HG03139 (cell line): ENCODE data around the gene SHF.
"Not testable (repeated sequence)": the region's sequence is repeated elsewhere in the genome, so short reads cannot be mapped to it uniquely, and the experiment has no call there.

Experiments
- ATAC-seq: cut with Tn5 transposase; IDR thresholded peaks from one replicate; pipeline ENCODE4 v1.9.1; 2021; ENCODE audit not compliant: unreplicated experiment

SHF gene

DNA sequence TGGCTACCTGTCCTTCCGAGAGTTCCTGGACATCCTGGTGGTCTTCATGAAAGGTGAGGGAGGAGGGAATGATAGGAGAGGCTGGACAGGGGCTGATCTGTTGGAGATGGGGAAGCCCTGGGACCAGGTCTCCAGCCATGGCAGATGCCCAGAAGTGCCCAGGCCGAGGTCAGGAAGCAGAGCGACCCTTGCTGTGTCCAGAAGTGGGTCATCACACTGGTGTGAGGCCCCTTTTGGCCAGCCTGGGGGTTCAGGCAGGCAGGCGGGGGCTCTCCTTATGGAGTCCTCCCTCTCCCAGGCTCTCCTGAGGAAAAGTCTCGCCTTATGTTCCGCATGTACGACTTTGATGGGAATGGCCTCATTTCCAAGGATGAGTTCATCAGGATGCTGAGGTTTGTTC lies 40.2 kb downstream of the SHF start:
- ATAC-seq, result no peak

DNA sequence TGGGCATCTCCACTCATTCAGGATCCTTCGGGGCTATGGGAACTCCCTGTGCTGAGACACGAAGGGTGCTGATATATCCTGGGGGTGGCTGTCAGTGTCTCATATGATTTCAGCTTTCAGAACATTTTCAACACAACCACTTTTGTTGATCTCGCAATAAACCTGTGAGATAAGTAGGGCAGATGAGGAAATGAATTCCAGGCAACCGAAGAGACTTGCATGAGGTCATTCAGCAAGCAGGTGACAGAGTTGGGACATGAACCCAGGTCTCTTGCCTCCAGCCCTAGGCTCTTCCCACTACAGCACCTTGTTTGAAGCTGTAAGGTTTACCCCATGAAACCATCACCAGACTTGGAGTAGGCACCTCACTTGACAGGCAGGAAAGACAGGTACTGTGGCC lies 41.4 kb downstream of the SHF start:
- no peak for ATAC-seq

DNA sequence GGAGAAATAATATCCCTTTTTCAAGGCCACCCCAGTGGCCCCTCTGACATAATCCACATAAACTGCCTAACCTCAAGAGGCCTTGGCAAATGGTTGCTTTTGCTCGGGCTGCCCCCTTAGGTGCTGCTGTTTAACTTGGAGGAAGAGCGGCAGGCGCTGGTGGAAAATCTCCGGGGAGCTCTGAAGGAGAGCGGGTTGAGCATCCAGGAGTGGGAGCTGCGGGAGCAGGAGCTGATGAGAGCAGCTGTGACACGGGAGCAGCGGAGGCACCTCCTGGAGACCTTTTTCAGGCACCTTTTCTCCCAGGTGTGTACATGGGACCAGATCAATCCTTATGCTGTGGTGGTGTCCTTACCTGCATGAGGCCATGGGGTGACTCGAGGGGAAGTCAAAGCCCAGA lies 43.0 kb downstream of the SHF start:
- ATAC-seq, result no peak

DNA sequence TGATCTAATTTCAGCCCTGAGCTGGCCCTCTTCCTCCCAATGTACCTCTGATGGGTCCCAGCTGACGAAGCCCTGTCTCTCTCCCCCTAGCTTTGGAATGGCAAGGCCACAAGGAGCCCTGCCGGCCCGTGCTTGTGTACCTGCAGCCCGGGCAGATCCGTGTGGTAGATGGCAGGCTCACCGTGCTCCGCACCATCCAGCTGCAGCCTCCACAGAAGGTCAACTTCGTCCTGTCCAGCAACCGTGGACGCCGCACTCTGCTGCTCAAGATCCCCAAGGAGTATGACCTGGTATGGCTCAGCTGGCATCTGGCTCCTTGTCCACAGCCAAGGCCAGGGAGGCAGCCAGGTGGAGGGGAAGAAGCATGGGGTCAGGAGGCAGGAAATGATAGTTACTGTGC lies 43.8 kb downstream of the SHF start:
- no peak for ATAC-seq

DNA sequence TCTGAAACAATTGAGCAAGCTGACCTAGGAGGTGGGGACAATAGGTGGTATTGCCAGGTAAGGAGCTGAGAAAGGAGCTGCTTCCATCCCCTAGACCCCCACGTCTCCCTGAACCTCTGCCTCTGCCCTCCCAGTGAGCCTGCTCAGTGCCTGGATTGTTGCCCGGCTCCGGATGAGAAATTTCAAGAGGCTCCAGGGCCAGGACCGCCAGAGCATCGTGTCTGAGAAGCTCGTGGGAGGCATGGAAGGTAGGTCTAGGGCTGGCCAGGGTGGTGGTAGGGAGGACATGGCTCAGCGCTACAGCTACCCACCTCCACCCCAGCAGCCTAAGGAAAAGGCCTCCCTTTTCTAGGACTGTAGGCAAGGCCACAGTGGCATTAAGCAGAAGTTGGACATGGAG lies 44.7 kb downstream of the SHF start:
- no peak for ATAC-seq

DNA sequence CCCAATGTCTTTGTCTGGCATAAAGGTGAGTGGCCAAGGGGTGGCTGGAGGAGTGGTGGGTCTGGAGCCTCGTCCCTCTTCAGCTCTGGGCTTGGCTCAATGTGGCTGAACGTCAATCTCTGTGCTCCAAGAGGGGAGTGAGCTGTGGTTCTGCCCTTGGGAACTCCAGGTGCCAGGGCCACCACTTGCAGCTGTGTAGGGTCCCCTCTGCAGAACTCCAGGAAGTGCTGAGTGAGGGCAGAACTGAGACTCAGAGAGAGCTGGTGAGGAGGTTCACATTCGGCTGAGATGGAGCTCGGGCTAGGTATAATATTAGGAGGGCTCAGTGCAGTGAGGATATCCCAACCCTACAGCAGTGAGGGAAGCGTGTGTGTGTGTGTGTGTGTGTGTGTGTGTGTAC lies 46.4 kb downstream of the SHF start:
- no peak for ATAC-seq

DNA sequence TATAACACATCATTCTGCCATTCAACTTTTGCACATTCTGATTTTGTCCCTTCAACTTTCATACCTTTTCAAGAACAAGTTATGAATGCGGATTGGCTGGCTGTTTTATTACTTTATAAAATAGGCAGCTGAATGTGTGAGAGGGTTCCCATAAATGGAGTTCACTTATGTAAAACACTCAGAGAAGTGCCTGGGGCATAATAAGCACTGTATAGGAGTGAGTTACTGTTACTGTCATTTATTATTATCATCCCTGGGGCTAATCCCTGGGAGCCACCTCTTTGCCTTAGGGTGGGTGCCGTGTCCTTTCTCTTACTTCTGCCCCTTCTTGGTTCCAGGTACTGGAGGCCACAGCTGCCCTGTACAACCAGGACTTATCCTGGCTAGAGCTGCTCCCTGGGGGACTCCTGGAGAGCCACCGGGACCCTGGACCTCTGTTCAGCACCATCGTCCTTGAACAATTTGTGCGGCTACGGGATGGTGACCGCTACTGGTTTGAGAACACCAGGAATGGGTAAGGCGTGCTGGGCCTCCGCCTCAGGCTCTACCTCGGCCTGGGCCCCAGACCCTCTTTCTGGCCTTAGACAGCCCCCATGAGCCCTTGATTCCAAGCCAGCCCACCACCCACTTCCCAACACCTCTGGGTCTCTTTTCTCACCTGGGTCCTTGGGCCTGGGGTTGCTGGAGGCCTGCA lies 47.1 kb downstream of the SHF start:
- ATAC-seq, result no peak

DNA sequence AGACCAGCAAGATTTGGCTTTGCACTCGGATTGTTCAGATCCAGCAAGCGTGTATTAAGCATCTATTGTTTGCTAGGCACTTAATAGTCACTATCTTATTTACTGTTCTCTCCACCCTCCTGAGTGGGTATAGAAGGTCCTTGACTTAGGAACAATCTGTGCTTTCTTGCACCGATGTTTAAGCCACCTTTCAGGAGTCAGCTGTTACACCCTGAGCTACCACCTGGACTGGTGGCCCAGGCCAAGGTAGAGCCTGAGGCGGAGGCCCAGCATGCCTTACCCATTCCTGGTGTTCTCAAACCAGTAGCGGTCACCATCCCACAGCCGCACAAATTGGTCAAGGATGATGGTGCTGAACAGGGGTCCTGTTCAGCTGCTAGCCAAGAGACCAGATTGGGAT lies 48.0 kb downstream of the SHF start:
- no peak for ATAC-seq

DNA sequence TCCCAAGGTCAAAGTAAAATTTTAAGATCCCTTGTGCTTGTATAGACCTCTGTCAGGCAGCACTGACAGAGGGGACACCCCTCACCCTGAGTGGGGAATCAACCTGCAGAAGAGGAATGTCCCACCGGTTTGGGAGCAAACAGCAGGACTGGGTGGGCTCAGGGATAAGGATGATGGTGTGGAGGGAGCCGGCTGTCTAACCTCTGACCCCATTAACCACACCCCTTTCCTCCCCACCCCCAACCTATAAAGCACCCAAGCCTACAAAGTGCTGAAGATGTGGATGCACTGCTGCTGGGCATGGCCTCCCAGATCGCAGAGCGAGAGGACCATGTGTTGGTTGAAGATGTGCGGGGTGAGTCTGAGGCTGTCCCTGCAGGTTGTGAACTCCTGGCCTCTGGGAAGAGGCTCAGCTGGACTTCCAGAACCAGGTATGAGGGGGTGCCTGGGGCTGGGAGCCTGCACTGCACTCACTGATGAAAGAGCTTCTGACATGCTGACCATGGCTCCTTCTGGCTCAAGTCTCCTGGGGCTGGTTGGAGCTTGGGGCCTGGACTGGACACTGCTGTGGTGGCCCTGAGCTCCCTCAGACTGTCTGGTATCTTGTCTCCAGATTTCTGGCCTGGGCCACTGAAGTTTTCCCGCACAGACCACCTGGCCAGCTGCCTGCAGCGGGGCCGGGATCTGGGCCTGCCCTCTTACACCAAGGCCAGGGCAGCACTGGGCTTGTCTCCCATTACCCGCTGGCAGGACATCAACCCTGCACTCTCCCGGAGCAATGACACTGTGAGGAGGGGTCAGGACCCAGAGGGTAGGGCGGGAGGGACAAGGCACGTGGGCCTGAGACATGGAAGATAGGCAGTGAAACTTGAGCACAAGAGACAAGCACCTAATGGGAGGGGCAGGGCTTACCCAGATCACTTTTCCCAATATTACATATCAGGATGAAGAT lies 48.7 kb downstream of the SHF start:
- no peak for ATAC-seq

DNA sequence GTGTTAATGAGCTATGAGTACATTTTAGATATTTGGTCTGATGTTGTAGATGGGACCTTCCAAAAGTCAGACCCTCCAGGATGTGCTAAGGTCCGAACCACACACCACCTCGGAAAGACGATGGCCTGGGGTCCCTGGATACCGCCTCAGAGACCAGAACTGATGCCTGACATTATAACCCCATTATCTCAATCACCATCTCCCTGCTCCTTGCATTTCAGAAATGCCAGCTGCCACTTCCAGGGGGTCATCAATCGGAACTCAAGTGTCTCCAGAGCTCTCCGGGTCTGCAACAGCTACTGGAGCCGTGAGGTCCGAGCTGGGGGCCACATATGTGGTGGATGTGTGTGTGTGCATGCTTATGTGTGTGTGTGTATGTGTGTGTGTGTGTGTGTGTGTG lies 50.1 kb downstream of the SHF start:
- ATAC-seq, result no peak

DNA sequence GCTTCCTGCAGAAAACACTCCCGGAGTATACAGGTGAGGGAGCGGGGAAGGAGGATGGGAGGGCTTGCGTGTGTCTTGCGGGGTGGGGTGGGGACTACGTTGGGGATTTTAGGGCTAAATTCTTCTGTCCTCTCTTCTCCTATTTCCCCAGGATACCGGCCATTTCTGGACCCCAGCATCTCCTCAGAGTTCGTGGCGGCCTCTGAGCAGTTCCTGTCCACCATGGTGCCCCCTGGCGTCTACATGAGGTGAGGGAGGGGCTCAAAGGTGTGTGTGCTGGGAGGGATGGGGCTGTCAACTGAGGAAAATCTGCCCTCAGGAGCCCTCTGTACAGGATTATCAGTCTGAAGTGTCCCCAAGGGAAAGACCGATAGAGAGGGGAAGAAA lies 51.4 kb downstream of the SHF start:
- ATAC-seq, result no peak

DNA sequence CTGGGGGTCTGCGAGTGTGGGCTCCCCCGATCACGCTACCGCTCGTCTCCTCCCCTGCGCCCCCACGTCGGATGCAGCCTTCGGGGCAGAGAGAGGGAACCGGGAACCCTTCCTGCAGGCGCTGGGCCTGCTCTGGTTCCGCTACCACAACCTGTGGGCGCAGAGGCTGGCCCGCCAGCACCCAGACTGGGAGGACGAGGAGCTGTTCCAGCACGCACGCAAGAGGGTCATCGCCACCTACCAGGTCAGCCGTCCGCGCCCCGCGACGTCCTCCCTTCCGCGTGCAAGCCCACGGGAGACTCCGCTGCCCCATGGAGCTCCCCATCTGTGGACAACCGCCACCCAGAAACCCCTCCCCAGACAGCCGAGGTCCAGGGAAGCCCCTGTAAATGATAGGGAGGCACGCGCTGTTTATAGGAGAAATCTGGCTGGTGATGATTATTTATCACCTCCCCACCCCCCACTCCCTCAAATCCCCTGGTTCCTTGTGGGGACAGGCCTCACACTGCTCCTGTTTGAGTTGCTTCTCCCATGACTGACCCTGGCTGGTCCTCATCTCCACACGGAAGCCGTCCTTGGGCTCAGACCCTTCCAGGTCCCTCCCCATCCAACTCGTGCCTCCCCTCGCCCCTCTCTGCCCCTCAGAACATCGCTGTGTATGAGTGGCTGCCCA lies 51.9 kb downstream of the SHF start:
- not testable (repeated sequence) for ATAC-seq

DNA sequence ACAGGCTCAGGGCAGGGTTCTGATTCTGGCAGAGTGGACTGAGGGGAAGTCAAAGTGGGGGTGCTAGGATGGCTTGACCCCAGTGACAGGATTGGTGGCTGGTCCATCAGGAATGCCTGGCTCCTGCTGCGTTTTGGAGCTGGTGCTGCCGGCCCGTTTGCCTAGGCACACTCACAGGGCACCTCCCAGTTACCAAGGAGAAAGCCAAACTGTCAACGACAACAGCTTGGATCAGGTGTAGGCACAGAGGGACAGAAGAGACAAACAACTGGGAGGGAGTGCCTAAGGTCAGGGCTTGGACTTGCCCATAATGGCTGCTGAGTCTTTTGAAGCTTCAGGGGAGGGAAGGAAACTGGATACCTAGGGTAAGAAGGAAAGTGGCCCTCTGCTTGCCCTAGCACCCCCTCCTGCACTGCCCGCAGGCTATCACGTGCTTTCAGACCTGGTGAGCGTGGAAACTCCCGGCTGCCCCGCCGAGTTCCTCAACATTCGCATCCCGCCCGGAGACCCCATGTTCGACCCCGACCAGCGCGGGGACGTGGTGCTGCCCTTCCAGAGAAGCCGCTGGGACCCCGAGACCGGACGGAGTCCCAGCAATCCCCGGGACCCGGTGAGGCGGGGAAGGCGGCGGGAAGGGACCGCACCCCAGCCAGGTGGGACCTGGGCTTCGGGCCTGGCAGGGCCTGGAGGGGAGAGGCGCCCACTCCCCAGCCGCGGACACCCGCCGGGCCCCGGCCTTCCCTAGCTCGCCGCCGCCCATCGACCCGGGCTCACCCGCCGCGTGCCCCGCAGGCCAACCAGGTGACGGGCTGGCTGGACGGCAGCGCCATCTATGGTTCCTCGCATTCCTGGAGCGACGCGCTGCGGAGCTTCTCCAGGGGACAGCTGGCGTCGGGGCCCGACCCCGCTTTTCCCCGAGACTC lies 52.8 kb downstream of the SHF start:
- no peak for ATAC-seq

DNA sequence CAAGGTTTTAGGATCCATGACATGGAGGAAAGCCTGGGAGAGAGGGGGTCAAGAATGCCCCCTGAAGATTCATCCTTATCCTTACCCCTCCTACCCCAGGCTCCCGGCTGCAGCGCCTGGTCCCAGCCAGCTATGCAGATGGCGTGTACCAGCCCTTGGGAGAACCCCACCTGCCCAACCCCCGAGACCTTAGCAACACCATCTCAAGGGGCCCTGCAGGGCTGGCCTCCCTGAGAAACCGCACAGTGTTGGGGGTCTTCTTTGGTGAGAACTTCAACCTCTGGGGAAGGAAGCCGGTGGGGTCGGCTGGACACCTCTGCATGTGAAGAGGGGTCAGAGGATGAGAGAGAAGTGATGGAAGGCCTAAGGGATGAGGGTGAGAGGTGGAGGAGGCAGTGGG lies 53.7 kb downstream of the SHF start:
- ATAC-seq, result no peak

DNA sequence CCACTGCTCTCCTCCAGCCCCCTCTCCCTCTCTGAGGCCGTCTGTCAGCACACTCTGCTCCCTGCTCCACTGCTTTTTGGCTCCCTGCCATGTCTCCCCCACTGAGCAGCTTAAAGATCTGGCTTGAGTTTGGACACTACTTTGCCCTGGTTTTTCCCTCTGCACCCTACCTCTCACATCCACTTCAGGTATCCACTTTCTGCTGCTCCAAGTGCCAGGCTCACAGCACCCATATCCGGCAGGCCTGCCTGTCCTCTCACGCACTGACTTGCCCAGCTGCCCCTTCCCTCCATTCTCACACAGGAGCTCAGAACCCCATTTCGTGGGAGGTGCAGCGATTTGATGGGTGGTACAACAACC lies 54.2 kb downstream of the SHF start:
- ATAC-seq, result no peak

DNA sequence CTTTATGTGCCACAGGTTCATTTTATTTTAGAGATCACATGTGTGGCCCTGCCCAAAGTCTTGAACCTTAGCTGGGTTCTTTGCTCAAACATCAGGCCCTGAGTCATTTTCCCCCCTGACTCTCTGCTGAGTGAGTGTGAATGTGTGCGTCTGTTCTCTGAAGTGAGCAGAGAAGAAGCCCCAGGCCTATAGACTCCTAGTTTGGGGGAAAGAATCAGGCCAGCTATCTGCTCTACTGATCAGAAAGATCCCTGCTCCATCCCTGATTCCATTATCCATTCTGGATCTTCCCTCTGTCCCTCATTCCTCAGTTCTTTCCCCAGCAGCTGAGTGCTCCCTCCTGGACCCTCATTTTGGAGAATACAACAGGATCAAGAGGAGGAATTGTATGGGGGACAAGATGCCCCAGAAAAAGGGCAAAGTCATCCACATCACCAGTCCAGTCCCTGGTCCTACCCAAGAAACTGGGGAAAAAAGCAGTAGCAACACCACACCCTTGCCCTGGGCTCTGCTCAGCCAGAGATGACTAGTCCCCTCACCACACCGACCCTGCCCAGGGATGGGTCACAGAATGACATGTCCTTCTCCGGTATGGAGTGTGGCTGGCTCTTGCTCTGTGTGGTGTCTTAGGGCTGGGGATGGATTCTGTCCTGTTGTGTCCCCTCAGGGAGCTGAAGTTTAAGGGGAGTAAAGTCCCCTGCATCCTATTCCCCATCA lies 54.8 kb downstream of the SHF start:
- no peak for ATAC-seq

DNA sequence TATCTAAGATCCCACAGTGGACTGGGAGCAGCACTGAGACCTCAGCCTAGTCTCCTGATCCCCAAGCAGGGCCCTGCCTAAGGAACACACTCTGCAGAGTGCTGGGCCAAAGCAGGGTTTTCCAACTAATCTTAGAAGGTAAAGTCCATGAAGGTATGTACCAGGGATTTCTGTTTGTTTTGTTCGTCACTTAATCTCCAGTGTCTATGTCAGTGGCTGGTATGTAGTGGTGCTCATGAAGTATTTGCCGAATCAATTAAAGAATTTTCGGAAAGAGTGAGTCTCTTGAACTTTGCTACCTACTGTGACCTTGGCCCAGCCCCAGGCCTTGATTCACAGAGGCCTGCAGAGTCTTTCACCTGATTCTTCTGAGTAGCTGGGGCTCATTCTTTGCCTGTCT lies 56.3 kb downstream of the SHF start:
- no peak for ATAC-seq

DNA sequence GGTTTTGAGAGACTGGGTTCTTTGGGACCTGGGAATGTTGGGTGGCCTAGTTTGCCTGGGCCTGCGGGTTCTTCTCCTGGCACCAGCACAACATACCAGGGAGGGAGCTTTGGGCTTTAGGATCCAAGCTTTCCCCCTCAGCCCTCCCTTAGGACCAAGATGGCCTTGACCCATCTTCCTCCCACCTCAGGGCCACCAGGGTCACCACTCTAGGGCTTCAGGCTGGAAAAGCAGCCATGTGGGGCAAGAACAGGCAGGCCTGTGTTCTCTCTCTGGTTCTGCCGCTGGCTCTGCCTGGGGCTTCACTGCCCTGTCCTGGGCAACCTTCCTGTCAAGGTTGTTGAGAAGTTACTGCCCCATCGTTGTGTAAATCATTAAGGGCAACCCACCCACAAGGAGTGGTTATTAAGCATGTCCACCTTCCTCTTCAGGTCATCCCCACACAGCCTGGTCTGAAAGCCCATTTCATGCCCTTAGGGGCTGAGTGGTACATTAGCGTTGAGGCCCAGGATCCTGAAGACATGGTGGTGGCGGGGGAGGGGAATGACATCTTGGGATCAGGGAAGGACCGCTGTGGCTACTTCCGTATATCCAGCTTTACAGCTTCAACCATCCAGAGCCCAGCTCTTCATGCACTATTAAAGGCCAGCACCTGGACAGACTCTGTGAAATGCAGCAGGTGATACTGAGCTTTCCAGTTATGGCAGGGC lies 57.3 kb downstream of the SHF start:
- ATAC-seq, result no peak

DNA sequence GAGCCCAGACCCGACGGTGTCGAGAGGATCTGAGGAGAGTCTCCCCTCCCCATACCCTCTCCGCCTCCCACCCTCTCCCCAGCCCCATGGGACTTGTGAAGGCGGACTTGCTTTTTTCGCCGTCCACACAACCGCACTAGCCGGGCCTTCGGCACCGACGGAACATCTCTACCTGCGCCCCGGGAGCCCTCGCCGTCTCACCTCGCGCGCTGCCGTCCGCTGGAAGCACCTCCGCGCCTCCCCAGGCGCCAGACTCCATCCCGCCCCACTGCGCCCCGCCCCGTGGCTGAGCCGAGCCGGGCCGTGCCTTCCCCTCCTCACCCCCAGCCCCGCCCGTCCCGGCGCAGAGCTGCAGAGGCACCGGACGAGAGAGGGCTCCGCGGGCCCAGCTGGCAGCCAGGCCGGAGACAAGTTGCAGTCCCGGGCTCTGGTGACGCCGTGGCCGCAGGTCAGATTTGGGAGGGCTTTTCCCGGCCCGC lies 58.1 kb downstream of the SHF start, which contains the start of the genes DUOX1 and DUOXA1:
Gene DUOX1 (plus strand): TSS at position 344 of the 479 bp plus-strand sequence. CDS start 1,973 bp downstream, outside the sequence.
Gene DUOXA1 (minus strand): TSS at position 229 of the 479 bp plus-strand sequence. CDS start 6,865 bp downstream, outside the sequence.
- ATAC-seq, result no peak
